Stimulated activated CD4-positive, alpha-beta T cell treated with anti-CD3 and anti-CD28 coated beads, Interleukin-1b, Interleukin-23, amount 100 ng/mL, for 24 hours (primary cell): ENCODE data around the gene ECHDC3.

Source experiments
- DNase-seq, 4 experiments: peaks; one replicate each; pipeline ENCODE4 v3.0.0-alpha.2; 2020; ENCODE audit warnings: low read depth in 4 of 4, low spot score in 1 of 4

The ECHDC3 gene

DNA sequence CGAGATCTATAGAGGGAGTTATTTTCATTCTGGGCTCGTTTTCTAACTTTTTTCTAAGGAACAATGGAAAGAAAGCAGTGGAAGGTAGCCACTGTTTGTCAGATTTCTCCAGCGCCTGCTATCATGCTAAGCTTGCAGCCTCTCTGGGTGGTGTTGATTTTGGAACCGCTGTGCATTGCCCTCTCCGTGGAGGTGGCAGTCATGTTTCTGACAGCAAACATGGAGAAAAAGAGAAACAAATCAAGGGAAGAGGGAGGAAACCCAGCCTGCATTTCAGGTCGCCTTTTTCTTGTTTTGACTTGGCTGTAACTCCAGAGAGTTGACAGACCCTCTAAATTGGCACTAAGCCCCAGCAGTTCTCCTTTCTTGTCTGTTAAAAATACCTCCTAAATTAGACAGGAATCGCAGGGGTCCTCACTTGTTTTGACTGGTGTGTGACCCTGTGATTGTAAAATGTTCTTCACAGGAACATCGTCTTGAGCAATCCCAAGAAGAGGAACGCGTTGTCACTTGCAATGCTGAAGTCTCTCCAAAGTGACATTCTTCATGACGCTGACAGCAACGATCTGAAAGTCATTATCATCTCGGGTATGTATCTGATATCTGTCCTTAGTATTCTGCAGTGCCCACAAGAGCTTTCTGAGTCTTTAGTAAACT, 4.8 kb downstream of the ECHDC3 start:
- no peak for DNase-seq

DNA sequence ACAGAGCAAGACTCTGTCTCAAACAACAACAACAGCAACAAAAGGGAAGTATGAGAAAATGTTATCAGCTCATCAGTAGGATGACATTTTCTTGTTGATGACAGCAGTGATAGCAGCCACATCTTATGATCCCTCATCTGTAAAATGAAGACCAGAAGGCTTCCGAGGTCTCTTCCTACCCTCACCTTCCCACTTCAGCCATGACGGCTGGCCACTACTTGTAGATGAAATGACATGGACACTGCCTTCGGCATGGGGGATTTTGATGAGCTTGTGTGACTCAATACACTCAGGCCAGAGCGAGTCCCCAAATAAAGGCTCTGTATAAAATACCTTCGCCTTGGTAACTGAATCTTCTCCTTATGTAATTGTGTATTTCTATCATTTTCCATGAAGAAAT, 6.7 kb downstream of the ECHDC3 start:
- no peak for DNase-seq

DNA sequence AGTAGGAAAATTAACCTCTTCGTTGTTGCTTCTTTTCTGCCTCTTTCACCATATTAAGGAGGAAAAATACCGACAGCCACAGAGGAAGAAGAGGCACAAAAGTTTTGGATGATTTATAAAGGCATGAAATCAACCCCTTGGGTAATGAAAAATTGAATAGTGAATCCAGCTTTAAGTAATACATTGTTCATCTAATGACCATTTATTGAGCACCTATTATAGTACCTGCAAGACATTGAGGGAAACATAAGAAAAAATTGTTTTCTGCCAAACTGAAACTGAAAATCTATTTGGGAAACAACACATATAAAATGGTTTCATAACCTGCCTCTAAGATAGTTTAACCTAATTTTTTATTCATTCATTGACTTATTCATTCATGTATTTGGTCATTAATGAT, 8.2 kb downstream of the ECHDC3 start:
- no peak for DNase-seq

DNA sequence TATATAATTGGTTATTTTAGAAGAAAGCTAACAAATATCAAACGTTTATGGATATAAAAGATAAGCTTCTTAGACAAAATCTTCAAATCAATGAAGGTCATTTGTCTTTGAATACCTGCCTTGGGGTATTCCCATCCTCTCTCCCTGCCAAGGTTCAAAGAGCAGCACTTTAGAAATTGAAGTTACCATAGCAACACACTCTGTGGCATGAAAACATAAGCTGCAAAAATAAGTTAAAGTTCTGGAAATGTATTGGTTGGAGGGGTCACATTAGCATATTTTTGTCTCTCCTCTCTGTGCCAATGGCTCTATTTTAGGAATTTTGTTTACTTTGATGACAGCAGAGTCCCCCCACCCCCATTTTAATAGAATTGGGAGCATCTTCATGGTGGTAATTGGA, 12.0 kb downstream of the ECHDC3 start:
- no peak for DNase-seq

DNA sequence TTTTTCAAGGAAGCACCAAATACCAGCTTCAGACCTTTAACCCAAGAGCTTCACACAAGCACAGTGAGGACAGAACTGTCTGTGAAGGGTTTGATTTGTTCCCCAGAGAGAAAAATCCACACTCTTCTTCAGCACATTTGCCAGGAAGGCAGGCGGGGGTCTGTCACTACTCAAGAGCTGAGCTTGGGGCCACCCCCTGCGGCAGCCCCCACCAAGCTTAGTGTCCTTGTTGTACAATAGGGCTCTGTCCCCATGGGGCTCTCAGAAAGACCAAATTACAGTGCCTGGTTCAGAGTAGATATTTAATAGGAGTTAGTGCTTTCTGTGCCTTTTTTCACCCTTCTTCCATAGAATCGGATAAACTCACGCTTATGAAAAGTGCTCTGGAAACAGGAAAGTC, 12.4 kb downstream of the ECHDC3 start:
- DNase-seq: no peak

DNA sequence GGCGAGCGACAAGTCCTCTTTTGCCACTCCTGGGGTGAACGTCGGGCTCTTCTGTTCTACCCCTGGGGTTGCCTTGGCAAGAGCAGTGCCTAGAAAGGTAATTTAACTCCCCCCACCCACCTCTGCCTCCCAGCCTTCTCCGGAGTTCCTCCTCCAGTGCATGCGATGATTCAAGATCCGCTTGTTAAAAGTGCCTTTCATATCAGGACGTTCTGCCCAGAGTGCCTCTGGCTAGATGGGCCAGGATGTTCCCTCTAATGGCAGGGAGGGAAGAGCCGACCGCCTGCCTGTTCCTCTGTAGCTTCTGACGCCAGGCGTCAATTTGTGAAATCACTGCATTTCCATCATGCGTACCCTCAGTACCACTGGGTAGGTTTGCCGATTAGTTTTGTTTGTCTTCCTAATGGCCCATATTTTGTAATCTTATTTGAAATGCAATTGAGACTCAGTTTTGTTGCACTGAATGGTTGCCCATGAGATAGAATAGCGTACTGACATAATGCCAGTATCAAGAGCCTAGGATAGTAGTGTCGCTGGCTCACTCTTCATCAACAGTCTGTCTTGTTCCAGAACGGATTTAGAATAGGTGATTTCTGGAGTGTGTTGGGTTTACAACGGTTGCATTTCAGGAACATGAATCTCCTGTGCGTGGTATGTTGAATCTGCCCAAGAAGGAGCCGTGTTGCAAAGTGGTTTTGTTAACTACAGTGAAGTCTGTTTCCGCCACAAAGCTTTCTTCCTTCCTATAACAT, 13.5 kb downstream of the ECHDC3 start:
- DNase-seq: no peak

DNA sequence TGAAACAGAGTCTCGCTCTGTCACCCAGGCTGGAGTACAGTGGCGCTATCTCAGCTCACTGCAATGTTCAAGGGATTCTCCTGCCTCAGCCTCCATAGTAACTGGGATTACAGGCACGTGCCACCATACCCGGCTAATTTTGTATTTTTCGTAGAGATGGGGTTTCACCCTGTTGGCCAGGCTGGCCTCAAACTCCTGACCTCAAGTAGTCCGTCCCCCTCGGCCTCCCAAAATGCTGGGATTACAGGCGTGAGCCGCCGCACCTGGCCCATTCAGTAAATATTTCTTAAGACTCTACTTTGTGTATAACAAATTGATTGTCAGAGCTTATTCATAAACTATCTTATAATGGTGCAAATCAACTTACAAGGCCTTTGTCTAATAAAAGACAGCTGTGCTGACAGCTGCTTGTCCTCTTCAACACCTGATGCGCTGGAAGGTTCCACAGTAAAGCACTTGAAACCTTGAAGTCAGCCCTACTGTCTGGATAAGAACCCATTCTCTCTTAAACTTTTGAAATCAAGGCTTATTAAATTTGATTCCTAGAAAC, 14.7 kb downstream of the ECHDC3 start:
- DNase-seq: no peak

DNA sequence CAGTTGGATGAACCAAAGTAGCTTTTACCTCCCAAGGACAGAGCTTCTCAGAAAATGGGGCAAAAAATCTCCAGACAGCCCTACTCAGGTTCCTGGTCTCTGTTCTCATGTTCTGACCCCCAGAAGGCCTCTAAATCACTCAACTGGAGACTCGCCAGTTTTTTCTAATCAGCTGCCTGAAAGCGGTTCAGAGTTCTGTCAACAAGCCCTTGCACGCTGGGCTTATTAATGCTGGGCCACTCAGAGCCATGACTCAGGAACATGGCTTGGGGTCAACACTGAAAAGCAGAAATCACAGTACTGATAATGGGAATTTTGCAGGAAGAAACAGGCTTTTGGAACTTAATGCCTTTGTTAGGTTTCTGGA, 15.3 kb downstream of the ECHDC3 start:
- DNase-seq: no peak

DNA sequence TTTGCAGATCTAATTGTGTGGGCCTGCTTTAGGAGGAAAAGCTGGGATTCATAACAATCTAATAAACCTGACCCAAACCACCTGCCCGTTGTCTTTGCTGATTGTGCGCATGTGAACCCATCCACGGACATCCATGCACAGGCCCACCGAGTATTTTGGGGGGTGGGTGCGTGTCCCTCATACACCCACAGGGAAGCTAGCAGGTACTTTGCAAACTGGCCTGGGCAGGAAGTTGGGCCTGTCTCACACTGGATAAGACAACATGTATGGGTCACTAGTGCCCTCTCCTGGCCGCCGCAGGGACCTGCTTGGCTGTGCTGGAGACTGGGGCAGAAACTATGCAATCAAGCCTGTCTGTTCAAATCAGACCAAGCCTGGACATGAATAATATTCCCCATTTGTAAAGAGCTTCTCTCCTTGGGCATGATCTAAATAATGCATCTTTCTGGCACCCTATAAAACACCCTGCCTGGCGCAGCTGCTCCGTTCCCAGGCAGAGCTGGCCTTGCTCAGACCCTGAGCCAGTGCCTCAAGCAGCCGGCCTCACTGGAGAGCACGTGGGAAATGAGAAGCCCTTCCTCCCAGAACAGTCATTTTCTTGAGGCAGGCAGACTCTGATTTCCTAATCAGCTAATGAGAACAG, 15.8 kb downstream of the ECHDC3 start:
- peak; percentile 67 to 78 (median 74) for DNase-seq

DNA sequence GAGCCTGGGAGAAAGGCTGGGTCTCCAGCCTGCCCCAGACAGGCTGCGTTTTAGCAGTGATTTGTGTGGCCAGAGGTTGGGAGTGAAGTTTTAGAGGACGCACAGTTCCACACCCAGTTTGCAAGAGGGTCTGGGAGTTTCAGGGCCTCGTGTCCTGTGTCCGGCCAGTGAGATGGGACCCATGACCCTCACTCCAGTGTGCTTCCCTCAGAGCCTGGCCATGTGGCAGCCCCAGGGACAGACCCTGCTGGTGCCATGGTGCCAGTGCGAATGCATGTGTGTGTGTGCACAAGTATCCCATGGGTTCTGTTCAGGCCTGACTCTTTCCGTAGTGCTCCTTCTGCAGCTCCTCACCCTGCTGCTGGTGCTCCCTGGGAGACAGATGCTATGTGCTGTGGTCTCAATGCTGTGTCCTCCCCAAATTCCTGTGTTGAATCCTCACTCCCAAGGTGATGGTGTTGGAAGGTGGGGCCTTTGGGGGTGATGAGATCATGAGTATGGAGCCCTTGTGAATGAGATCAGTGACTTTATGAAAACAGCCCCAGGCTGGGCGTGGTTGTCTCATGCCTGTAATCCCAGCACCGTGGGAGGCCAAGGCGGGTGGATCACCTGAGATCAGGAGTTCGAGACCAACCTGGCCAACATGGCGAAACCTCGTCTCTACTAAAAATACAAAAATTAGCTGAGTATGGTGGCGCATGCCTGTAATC, 16.5 kb downstream of the ECHDC3 start:
- no peak for DNase-seq

DNA sequence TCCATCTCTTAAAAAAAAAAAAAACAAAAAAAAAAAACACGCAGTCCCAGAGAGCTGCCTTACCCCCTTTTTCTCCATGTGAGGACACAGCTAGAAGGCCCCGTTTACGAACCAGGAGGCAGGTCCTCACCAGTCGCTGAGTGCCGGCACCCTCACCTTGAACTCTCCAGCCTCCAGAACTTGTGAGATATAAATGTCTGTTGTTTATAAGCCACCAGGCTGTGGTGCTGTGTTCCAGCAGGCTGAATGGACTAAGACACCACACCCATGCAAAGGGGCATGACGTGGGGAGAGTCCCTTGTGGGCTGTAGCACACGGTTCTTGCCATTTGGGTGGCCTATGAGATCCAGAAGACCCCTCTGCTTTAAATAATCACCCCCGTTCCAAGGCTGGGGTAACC, 17.2 kb downstream of the ECHDC3 start:
- DNase-seq: no peak

DNA sequence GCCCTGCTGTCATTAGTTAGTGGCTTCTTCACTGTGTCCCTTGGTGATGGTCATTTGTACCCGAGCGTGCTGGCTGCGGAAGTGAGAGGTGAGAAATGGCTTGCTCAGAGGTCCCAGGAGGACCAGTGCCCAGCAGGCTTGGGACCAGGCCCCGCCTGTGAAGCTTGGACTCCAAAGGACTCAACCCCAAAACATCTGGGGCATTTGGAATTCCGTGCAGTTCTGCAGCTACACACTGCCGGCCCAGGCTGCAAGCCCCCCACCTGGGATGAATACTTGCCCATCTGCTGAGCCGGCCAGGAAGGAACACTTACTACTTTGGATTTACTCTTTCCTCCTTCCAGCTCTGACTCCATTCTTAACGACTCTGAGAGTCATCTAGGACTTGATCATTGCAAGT, 18.0 kb downstream of the ECHDC3 start:
- no peak for DNase-seq

DNA sequence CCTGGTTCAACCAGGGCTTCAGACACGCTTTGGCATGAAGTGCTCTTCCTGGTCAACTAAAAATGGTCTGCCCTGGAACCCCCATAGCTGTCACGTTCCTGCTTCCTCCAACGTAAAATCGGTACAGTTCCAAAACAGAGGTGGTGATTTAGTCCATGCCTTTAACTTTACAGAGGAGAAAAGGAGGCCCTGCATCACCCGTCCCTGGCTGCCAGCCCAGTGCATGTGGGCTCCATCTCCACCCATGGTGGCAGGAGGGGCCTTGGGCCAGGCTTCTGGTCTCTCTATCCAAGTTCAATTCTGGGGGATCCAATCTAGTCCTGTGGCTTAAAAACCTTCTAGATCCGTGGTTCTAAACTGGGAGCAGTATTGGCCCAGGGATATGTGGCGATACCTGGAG, 18.7 kb downstream of the ECHDC3 start:
- DNase-seq: no peak

DNA sequence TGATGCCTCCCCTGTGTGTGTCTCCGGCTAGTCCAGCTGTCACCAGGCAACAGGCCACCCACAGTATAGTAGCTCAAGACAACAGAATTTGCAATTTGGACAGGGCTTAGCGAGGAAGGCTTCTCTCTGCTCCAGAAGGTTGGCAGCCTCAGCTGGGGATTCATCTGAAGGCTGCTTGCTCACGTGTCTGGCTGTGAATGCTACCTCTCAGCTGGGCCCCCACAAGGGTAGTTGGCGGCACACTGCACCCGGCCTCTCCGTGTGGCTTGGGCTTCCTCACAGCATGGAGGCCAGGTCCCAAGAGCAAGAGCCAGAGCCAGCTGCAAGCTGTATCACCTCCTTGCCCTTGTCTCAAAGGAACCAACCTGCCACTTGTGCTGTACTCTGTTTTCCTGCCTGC, 19.2 kb downstream of the ECHDC3 start:
- no peak for DNase-seq

DNA sequence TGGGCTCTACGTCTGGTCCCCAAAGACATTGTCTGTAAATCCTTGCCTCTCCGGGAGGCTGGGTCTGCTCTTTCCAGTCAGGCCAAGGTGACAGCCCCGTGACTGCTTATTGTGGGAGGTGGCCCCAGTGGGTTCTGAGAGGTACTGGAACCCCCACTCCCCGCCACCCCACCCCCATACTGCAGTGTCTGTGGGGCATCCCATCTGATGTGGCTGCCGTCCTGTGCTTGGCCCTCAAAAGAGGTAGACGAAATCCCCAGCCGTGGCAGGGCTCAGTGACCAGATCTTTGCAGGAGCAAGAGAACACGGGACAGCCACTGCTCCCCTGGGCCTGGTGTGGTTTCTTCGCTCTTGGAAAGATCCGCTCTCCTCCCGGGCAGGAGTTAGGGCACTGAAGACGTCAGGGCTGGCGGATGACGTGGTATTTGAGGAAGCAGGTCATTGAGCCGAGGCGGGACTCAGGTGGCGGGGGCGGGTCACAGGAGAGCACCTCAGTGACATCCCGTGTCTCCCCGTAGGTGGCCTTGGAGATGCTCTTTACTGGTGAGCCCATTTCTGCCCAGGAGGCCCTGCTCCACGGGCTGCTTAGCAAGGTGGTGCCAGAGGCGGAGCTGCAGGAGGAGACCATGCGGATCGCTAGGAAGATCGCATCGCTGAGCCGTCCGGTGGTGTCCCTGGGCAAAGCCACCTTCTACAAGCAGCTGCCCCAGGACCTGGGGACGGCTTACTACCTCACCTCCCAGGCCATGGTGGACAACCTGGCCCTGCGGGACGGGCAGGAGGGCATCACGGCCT, 20.7 kb downstream of the ECHDC3 start:
- DNase-seq: no peak

DNA sequence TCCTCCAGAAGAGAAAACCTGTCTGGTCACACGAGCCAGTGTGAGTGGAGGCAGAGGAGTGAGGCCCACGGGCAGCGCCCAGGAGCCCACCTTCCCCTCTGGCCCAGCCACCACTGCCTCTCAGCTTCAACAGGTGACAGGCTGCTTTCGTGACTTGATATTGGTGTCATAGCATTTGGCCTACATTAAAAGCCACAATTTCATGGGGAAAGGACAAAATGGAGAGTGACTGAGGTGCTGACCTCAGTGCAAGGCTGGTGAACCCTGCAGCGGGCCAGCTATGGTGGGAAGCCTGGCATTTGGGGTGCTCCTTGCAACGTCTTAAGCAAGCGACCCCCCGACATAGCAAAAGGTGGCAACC, 21.3 kb downstream of the ECHDC3 start:
- DNase-seq: no peak

DNA sequence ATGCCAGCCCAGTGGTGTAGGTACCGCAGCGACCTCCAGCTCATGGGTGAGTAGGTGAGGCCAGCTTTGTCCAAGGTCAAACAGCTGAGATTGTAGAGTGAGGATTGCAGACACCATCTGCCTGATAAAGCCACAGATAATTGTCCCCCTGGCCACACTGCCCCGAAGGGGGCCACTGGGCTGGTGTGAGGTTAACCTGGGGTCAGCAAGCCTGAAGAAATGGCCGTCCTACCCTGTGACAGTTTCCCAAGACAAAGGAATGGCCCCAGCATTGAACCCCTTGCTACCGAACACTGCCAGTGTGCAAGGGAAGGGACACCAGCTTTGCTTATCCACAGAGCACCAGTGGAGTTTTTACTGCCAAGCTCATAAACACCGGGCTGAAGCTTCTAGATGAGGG, 23.0 kb downstream of the ECHDC3 start:
- no peak for DNase-seq

DNA sequence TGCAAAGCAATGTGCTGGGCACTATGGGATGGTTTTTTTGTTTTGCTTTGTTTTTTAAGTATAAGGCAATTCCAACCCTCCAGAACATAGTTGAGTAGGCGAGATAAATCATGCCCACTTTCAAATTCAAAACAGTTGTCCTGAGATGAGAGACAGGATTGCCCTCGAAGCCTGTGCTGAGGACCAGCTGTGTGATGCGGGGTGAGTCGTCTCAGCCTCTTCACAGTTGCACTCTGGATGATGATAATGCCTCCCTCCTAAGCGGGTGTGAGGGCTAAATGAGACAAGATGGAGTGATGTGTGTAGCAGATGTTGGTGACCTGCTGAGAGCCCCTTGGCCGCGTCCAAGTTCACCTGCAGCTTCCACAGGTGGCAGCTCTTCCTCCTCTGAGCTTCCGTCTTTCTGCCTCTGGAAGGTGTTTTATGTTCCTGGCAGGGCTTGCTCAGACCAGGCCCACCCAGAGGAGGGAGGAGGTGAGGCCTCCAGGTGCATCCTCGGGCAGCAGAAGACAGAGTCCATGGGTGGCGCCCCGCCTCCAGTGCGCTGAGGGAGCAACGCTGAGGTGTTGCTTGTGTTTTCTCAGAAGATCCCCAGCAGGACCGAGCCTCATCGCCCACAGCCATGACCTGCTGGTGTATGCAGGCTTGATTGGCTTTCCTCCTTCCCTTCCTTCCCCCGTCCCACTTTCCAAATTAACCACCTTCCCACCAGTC, 30.6 kb downstream of the ECHDC3 start:
- DNase-seq: no peak

DNA sequence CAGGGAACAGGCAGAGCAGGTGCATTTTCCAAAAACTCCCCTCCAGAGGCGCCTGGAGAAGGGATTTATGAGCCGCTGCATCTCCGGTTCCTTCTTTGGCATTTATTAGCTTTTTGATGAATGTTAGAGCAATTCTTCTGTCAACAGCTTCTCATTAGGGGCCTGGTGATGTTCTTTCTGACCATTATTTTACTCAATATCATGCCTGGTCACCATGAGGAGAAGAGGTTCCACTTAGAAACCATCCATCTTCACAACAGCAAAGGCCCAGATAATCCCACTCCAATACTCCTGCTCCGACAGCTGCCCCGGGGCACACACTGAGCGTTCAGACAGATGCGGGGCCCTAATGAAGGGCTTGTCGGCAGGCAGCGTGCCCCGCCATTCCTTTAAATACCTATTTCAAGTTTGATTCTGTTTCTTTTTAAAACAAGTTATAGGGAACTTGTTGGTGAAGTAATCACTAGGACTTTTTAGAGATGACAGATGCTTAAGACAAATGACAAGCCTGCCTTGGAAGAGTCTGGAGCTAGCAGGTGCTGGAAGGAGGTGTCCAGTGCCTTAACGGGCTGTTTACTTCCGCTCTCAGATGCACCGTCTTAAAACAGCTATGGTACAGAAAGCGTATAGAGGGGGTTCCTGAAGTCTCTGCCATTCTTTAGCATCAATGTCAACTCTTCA, 31.7 kb downstream of the ECHDC3 start:
- no peak for DNase-seq

DNA sequence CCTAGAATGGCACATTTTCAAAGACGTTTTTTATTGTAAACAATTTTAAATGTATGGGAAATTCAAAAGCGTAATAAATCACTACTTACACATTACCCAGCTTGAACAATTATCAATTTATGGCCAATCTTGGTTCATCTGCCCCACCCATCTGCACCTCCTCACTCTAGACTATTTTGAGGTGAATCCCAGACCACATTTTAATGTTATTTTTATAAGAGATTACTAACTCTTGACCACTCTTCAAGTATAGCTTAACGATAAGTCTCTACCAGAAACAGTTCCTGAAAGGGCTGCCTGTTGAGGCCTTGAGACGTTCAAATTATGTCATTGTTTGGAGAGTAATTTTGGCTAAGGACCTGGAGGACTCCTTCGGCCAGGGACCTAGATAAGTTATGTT, 33.2 kb downstream of the ECHDC3 start:
- DNase-seq: no peak
